OCI-LY1 (cell line): ENCODE measurements around the gene SYT7.

ENCODE experiments used
- H2AFZ ChIP-seq: fragments of 200-600 bp; sonication (generic), shearing (Covaris generic); 2 replicates; pipeline ENCODE4 v1.6.0; 2014; ENCODE audit warnings: antibody characterized with exemption, mild to moderate bottlenecking, low read length
- H3F3A ChIP-seq: fragments of 200-600 bp; sonication (generic), shearing (Covaris generic); 2 replicates; pipeline ENCODE4 v1.6.0; 2014; ENCODE audit warnings: mild to moderate bottlenecking, antibody characterized with exemption, low read length, moderate library complexity; ENCODE audit not compliant: insufficient read depth
- H3K27ac ChIP-seq: fragments of 200-600 bp; sonication (generic); 2 replicates; pipeline ENCODE4 v1.5.1; 2014; ENCODE audit warnings: low read length, mixed run types, mild to moderate bottlenecking, low read depth; ENCODE audit not compliant: poor library complexity, severe bottlenecking
- H3K27me3 ChIP-seq: fragments of 200-600 bp; sonication (generic); 2 replicates; pipeline ENCODE4 v1.6.0; 2014; ENCODE audit warnings: antibody characterized with exemption, mild to moderate bottlenecking, low read length, moderate library complexity; ENCODE audit not compliant: insufficient read depth
- H3K36me3 ChIP-seq: fragments of 200-600 bp; sonication (generic); 2 replicates; pipeline ENCODE4 v1.6.1; 2014; ENCODE audit warnings: mild to moderate bottlenecking, antibody characterized with exemption, low read length, moderate library complexity, mixed read lengths; ENCODE audit not compliant: insufficient read depth
- H3K4me1 ChIP-seq: fragments of 200-600 bp; sonication (generic); 2 replicates; pipeline ENCODE4 v1.5.1; 2014; ENCODE audit warnings: mild to moderate bottlenecking, low read length, moderate library complexity; ENCODE audit not compliant: insufficient read depth, severe bottlenecking
- H3K4me2 ChIP-seq: fragments of 200-600 bp; sonication (generic), shearing (Covaris generic); 2 replicates; pipeline ENCODE4 v1.6.1; 2014; ENCODE audit warnings: low read length
- H3K4me3 ChIP-seq: fragments of 200-600 bp; sonication (generic); 2 replicates; pipeline ENCODE4 v1.5.1; 2014; ENCODE audit warnings: low read length, low read depth, mild to moderate bottlenecking, mixed read lengths; ENCODE audit not compliant: poor library complexity, severe bottlenecking
- H3K79me2 ChIP-seq: fragments of 200-600 bp; shearing (Covaris generic); 2 replicates; pipeline ENCODE4 v1.6.1; 2016; ENCODE audit warnings: mixed run types, low read length, mixed read lengths; ENCODE audit not compliant: insufficient read depth
- H3K9ac ChIP-seq: fragments of 200-600 bp; sonication (generic), shearing (Covaris generic); 2 replicates; pipeline ENCODE4 v1.6.1; 2014; ENCODE audit warnings: mild to moderate bottlenecking, low read length, mixed read lengths
- H3K9me2 ChIP-seq: fragments of 200-600 bp; sonication (generic), shearing (Covaris generic); 2 replicates; pipeline ENCODE4 v1.6.1; 2014; ENCODE audit warnings: low read depth, mild to moderate bottlenecking, low read length, mixed read lengths
- H3K9me3 ChIP-seq: fragments of 200-600 bp; shearing (Covaris generic); 2 replicates; pipeline ENCODE4 v1.6.1; 2014; ENCODE audit warnings: low read length, mixed read lengths
- H4K20me1 ChIP-seq: fragments of 200-600 bp; sonication (generic), shearing (Covaris generic); 2 replicates; pipeline ENCODE4 v1.6.0; 2016; ENCODE audit warnings: mild to moderate bottlenecking, low read length; ENCODE audit not compliant: insufficient read depth
- EZH2 ChIP-seq: fragments of 200-600 bp; sonication (generic), shearing (Covaris generic); IDR thresholded peaks from 2 replicates; pipeline ENCODE4 v1.8.0; 2017; ENCODE audit warnings: borderline replicate concordance, mixed run types, mild to moderate bottlenecking, antibody characterized with exemption, low read length, moderate library complexity, mixed read lengths
- TF ChIP-seq, protein P1 (sequence below): fragments of 200-600 bp; sonication (generic), shearing (Covaris generic); IDR thresholded peaks from 2 replicates; pipeline ENCODE4 v1.5.1; 2017; ENCODE audit warnings: mild to moderate bottlenecking, antibody characterized with exemption, low read length, moderate library complexity, mixed read lengths

Gene SYT7

DNA sequence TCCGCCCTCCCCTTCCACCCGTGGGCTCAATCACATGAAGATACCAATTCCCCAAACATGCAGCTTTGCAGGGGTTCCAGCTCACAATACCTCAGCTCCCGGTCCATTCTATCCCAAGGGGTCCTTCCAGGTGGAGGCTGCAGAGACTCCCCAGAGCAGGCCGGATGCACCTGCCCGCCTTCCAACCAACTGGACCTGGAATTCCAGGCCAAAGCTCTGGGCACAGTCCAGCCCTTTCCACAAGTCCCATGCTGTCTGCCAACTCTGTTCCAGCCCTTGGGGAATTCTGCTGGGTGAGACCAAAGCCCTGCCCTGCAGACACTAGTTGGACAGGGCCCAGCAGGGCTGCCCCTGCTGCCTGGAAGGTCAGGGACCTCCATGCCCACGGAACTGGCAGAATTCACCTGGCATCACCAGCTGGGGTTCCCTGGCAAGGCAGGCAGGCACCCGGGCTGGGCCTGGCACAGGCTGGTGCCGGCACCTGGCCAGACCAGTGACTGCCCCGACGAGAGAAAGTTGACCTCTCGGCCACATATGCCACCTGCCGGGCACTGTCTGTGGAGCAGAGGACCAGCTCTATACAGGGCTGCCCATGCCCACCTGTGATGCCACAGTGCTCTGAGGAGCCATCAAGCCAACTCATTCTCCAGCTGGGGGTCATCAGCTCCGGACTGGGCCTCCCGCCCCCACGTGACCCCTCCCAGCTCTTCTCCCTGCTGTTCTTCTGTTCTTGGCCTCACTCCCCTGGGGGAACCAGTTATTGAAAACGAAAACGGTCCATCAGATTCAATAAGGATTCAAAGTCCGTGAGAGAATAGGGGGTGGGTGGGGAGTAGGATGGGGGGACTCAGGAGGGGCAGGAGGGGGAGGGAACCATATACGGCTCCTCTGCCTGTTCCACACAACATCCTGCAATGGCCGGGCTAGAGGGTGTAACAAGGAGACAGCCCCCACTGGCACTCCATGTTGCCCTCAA, 4.7 kb downstream of the SYT7 start:
- H3K36me3 ChIP-seq = no peaks in the 10 kb centered on the region
- H3K79me2 ChIP-seq = no peaks in the 10 kb centered on the region
- no peaks in the 10 kb centered on the region for H3F3A ChIP-seq
- no peak overlapping the region for H3K27ac ChIP-seq
- no peaks in the 10 kb centered on the region for H3K9me2 ChIP-seq
- H3K27me3 ChIP-seq = peaks cover 7% of the 10 kb centered on the region; the same call in 1 of the 2 replicates
- H3K4me3 ChIP-seq = no peak overlapping the region
- TF ChIP-seq, protein P1, sequence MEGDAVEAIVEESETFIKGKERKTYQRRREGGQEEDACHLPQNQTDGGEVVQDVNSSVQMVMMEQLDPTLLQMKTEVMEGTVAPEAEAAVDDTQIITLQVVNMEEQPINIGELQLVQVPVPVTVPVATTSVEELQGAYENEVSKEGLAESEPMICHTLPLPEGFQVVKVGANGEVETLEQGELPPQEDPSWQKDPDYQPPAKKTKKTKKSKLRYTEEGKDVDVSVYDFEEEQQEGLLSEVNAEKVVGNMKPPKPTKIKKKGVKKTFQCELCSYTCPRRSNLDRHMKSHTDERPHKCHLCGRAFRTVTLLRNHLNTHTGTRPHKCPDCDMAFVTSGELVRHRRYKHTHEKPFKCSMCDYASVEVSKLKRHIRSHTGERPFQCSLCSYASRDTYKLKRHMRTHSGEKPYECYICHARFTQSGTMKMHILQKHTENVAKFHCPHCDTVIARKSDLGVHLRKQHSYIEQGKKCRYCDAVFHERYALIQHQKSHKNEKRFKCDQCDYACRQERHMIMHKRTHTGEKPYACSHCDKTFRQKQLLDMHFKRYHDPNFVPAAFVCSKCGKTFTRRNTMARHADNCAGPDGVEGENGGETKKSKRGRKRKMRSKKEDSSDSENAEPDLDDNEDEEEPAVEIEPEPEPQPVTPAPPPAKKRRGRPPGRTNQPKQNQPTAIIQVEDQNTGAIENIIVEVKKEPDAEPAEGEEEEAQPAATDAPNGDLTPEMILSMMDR = no peak
- no peak for TF ChIP-seq EZH2
- H3K4me1 ChIP-seq = no peaks in the 10 kb centered on the region
- no peaks in the 10 kb centered on the region for H4K20me1 ChIP-seq
- H3K9me3 ChIP-seq = no peaks in the 10 kb centered on the region
- no peak overlapping the region for H3K4me2 ChIP-seq
- H2AFZ ChIP-seq = no peak overlapping the region
- H3K9ac ChIP-seq = no peak overlapping the region

DNA sequence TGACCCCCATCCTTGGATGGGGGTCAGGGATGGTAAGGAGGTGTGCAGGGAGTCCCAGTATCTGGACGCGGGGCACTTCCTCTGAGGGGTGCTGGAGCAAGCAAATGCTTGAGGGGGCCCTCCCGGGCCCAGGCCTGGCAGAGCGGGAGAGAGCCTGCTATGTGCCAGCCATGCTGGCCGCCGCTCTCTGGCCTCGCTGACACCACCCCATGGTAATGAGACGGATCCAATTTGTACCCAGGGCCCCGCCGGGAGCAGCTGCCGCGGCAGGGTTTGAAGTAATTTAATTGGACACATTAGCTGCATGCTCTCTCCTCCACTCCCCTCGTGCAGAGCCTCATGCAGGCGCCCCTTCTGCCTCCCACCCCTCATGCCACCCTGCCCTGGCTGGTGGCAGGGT, 6.3 kb downstream of the SYT7 start:
- Histone ChIP-seq H3K27me3 (no peaks in the 10 kb centered on the region; the same call in 1 of the 2 replicates), H3K79me2 (no peaks in the 10 kb centered on the region), H3K4me2 (no peak overlapping the region), H4K20me1 (no peaks in the 10 kb centered on the region), H3F3A (no peaks in the 10 kb centered on the region), H2AFZ (no peak overlapping the region), H3K4me3 (no peak overlapping the region), H3K9ac (no peak overlapping the region), H3K4me1 (no peaks in the 10 kb centered on the region), H3K9me3 (no peaks in the 10 kb centered on the region), H3K27ac (no peak overlapping the region), H3K36me3 (no peaks in the 10 kb centered on the region), H3K9me2 (no peaks in the 10 kb centered on the region)
- TF ChIP-seq EZH2 = no peak
- TF ChIP-seq, protein P1 = no peak

- Histone ChIP-seq H4K20me1 (no peaks in the 10 kb centered on the region), H3K27me3 (no peaks in the 10 kb centered on the region; the same call in 1 of the 2 replicates), H3K4me3 (no peak overlapping the region), H2AFZ (no peak overlapping the region), H3K4me1 (no peaks in the 10 kb centered on the region), H3F3A (no peaks in the 10 kb centered on the region), H3K9me2 (no peaks in the 10 kb centered on the region), H3K36me3 (no peaks in the 10 kb centered on the region), H3K9me3 (no peaks in the 10 kb centered on the region), H3K79me2 (no peaks in the 10 kb centered on the region), H3K4me2 (no peak overlapping the region), H3K27ac (no peak overlapping the region), H3K9ac (no peak overlapping the region)
- TF ChIP-seq, protein P1 = no peak
- no peak for TF ChIP-seq EZH2
These were observed 8.0 kb downstream of the SYT7 start for GRCh38 chr11:61572913-61573312.
